ENCODE data around the gene SWT1.
"Not testable (repeated sequence)": the region's sequence is repeated elsewhere in the genome, so short reads cannot be mapped to it uniquely, and the experiment has no call there.

Gene SWT1

GRCh38 chr1:185193756-185194155, 36.8 kb downstream of the SWT1 start:
- no peak for DNase-seq (ENCODE audit: low read depth)

GRCh38 chr1:185198712-185199111, 41.7 kb downstream of the SWT1 start:
- DNase-seq (ENCODE audit: low read depth), result not testable (repeated sequence)

- DNase-seq (ENCODE audit: low read depth), result no peak
Observed at GRCh38 chr1:185200889-185201288, 43.9 kb downstream of the SWT1 start.

GRCh38 chr1:185207170-185207569, 50.2 kb downstream of the SWT1 start:
- no peak for DNase-seq (ENCODE audit: low read depth)

- DNase-seq (ENCODE audit: low read depth), result no peak
Observed at GRCh38 chr1:185207980-185208602, 51.1 kb downstream of the SWT1 start.

- no peak for DNase-seq (ENCODE audit: low read depth)
Observed at GRCh38 chr1:185208626-185209180, 51.7 kb downstream of the SWT1 start.

GRCh38 chr1:185209357-185209756, 52.4 kb downstream of the SWT1 start:
- not testable (repeated sequence) for DNase-seq (ENCODE audit: low read depth)

- DNase-seq (ENCODE audit: low read depth), result no peak
Observed at GRCh38 chr1:185213091-185213490, 56.1 kb downstream of the SWT1 start.

- no peak for DNase-seq (ENCODE audit: low read depth)
Observed at GRCh38 chr1:185215911-185216310, 58.9 kb downstream of the SWT1 start.

GRCh38 chr1:185224132-185224531, 67.2 kb downstream of the SWT1 start:
- DNase-seq (ENCODE audit: low read depth), result no peak

- DNase-seq (ENCODE audit: low read depth), result no peak
Observed at GRCh38 chr1:185227161-185227560, 70.2 kb downstream of the SWT1 start.

GRCh38 chr1:185228979-185229378, 72.0 kb downstream of the SWT1 start:
- DNase-seq (ENCODE audit: low read depth), result no peak

GRCh38 chr1:185229981-185230380, 73.0 kb downstream of the SWT1 start:
- no peak for DNase-seq (ENCODE audit: low read depth)

- no peak for DNase-seq (ENCODE audit: low read depth)
Observed at GRCh38 chr1:185232874-185233273, 75.9 kb downstream of the SWT1 start.

GRCh38 chr1:185234183-185234582, 77.2 kb downstream of the SWT1 start:
- DNase-seq (ENCODE audit: low read depth), result not testable (repeated sequence)

- DNase-seq (ENCODE audit: low read depth), result not testable (repeated sequence)
Observed at GRCh38 chr1:185237176-185237575, 80.2 kb downstream of the SWT1 start.

GRCh38 chr1:185237661-185238060, 80.7 kb downstream of the SWT1 start:
- DNase-seq (ENCODE audit: low read depth), result no peak

- no peak for DNase-seq (ENCODE audit: low read depth)
Observed at GRCh38 chr1:185238447-185238846, 81.5 kb downstream of the SWT1 start.

GRCh38 chr1:185239861-185240260, 82.9 kb downstream of the SWT1 start:
- no peak for DNase-seq (ENCODE audit: low read depth)

GRCh38 chr1:185241127-185241526, 84.2 kb downstream of the SWT1 start:
- no peak for DNase-seq (ENCODE audit: low read depth)

- DNase-seq (ENCODE audit: low read depth), result no peak
Observed at GRCh38 chr1:185244015-185244747, 87.2 kb downstream of the SWT1 start.

- no peak for DNase-seq (ENCODE audit: low read depth)
Observed at GRCh38 chr1:185245466-185245865, 88.5 kb downstream of the SWT1 start.

- DNase-seq (ENCODE audit: low read depth), result no peak
Observed at GRCh38 chr1:185249563-185249962, 92.6 kb downstream of the SWT1 start.
